MM.1S (cell line): ENCODE measurements around the gene DPP6.
"Not testable (repeated sequence)": the region's sequence is repeated elsewhere in the genome, so short reads cannot be mapped to it uniquely, and the experiment has no call there.

Experiments used
- CTCF ChIP-seq: fragments of 300-600 bp; sonication (generic); IDR thresholded peaks from 2 replicates; pipeline ENCODE4 v1.5.1; 2016; ENCODE audit warnings: antibody characterized with exemption, low read length, mixed read lengths
- EZH2 ChIP-seq: fragments of 300-600 bp; sonication (generic); optimal IDR thresholded peaks from 2 replicates; pipeline ENCODE3; 2017; ENCODE audit warnings: low read depth, mild to moderate bottlenecking, antibody characterized with exemption, low read length, mixed read lengths
- EZH2phosphoT487 ChIP-seq: fragments of 300-600 bp; sonication (generic); IDR thresholded peaks from 2 replicates; pipeline ENCODE4 v1.6.1; 2018; ENCODE audit warnings: antibody characterized with exemption, low read length

DNA sequence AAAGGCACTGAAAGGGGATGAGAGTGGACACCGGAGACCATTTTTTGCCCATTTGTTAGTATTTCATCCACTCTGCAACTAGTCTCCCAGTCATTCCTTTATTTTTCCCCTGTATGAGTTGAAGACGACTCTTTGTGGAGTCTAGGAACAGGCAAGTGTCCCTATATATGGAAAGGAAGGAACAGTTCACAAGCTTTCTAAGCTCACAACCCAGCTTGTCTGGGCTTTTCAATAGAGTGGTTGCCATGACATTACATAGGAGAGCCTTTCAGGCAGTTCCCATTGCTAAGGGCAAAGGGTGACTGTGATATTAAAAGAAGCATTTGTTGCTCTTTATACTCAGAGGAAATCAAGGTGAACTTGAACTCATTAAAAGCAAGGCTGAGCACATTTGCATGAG, 33.8 kb upstream of the DPP6 start:
- TF ChIP-seq EZH2, CTCF, EZH2phosphoT487: not testable (repeated sequence)
